ENCODE results near the gene HOXB2. TPM values are rescaled to one million over a fixed set of nuclear protein-coding genes. Genes with fewer than 3 reads are reported as not detected.
A peak's percentile ranks its signal among the peaks of the same experiment; 100 is the strongest.

The HOXB2 gene
- polyA plus RNA-seq, 3 donors: 5.0 to 33.9 (median 24.3) TPM

DNA sequence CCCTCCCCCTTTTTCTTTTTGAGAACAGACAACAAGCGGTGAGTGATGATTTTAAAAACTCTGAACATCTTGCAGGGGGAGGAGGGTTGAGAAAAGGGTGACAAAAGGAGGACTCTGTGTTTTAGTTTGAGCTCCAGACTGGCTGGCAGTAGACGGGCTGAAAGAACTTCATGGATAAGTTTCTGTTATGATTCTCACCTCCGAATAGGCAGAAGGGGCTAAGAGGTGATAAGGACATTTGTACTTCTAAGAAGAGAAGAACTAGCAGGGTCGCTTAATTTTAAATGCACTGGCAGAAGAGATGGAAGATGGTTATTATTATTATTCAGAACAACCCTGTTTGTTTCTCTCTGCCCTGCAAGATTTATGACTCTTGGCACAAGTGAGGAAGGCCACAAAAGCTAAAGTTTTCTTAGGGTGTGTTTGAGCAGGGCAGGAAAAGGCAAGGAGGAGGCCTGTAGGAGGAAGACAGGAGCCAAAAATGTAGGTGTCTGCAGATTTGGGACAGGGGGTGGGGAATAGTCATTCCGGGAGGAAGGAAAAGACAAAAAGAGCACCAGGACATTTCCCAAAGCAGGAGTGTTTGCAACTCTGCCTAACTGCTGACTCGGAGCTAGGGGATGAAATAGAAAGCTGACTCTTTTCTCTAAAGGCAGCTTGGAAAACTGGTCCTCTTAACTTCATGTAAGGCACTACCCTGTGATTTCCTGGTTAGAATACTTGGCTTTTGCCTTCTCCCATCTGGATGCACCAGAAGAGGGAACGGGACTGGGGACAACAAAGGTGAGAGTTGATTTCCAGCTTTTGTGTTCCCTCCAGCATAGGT, 11.9 kb upstream of the HOXB2 start:
- 45 to 57% (median 48%) methylated on average over 7 of the region's 7 CpGs for WGBS, 3 donors
- H3K27ac ChIP-seq (ENCODE audit: low read depth, low read length): no peak overlapping the region

DNA sequence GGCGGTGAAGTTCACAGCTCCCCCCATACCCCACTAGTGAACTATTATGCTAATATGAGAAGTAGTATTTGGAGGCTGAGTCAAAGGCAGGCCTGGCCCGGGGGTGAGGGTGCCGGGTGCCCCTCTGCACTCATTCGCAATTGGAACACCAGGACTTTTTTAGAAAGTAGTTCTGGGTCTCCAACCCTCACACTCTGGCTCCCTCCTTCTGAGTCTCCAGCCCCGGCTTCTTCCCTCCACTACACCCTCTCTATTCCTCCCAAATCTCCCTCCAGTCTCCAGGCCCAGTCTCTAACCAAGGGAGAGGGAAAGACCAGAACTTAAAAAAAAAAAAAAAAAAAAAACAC, 11.3 kb upstream of the HOXB2 start:
- no peak overlapping the region for H3K27ac ChIP-seq (ENCODE audit: low read depth, low read length)
- WGBS, 3 donors: 56 to 72% (median 61%) methylated on average over 5 of the region's 5 CpGs

GRCh38 chr17:48555258-48556228, 10.6 kb upstream of the HOXB2 start:
- no peak overlapping the region for H3K27ac ChIP-seq (ENCODE audit: low read depth, low read length)

GRCh38 chr17:48554412-48555257, 9.7 kb upstream of the HOXB2 start:
- WGBS, 3 donors: 22 to 59% (median 55%) methylated on average over 44 of the region's 44 CpGs
- peak overlapping the region; percentile 23 for H3K27ac ChIP-seq (ENCODE audit: low read depth, low read length)

More at GRCh38 chr17:48555258-48556228, 10.6 kb upstream of the HOXB2 start:
- 8 to 23% (median 16%) methylated on average over 28 to 36 of the region's 36 CpGs for WGBS, 3 donors

- WGBS, 3 donors: 36 to 60% (median 57%) methylated on average over 1 of the region's 1 CpG
- H3K27ac ChIP-seq (ENCODE audit: low read depth, low read length): no peak overlapping the region
Observed at GRCh38 chr17:48553826-48554225, 8.9 kb upstream of the HOXB2 start.

- WGBS, 3 donors: 40 to 56% (median 53%) methylated on average over 5 of the region's 5 CpGs
- no peak overlapping the region for H3K27ac ChIP-seq (ENCODE audit: low read depth, low read length)
Observed at GRCh38 chr17:48553190-48553547, 8.3 kb upstream of the HOXB2 start.

- 22 to 59% (median 27%) methylated on average over 8 to 11 of the region's 11 CpGs for WGBS, 3 donors
- peak overlapping the region; percentile 24 for H3K27ac ChIP-seq (ENCODE audit: low read depth, low read length)
Observed at GRCh38 chr17:48552466-48553189, 7.7 kb upstream of the HOXB2 start.

DNA sequence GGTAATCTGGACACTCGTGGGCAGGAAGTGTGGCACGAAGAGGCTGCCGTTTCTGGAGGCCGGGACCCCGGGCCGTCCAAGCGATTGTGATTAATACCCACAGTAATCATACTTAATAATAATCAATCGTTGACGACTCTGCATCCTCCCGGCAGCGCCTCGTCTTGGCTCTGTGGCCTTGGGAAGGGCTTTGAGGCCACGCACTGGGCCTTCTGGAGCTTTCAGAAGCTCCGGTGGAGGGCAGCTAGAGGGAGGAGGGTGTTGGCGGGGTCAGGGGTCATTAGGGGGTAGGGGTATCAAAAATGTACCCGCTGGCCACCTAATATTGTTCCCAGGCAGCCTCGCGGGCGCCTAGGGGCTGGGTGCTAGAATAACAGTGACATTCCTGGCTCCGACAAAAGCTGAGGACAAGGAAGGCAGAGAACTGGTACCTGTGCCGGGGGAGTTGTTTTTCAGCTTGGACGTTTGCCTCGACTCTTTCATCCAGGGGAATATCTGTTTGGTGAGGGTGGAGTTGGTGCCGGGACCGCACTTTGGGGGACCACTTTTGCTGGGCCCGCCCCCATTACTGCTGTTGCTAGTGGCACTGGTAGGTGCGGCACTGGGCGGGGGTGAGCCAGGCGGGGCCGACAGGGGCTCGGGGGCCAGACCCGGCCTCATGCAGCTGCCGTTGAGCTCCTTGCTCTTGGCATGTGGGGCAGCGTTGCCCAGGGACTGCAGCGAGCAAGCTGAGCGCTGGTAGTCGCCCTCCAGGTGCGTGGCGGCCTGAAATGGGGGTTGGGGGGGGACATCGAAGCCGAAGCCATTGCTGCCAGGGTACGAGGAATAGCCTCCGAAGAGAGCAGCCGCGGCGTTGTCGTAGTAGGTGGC, 6.9 kb upstream of the HOXB2 start:
- 32 to 74% (median 73%) methylated on average over 47 of the region's 47 CpGs for WGBS, 3 donors
- H3K27ac ChIP-seq (ENCODE audit: low read depth, low read length): peak overlapping the region; percentile 24

GRCh38 chr17:48551214-48551555, 6.3 kb upstream of the HOXB2 start:
- no peak overlapping the region for H3K27ac ChIP-seq (ENCODE audit: low read depth, low read length)
- 18 to 85% (median 83%) methylated on average over 19 of the region's 19 CpGs for WGBS, 3 donors

GRCh38 chr17:48550502-48551213, 5.7 kb upstream of the HOXB2 start:
- no peak overlapping the region for H3K27ac ChIP-seq (ENCODE audit: low read depth, low read length)
- WGBS, 3 donors: 25 to 75% (median 74%) methylated on average over 70 of the region's 70 CpGs

- WGBS, 3 donors: 43 to 83% (median 77%) methylated on average over 17 to 18 of the region's 18 CpGs
- H3K27ac ChIP-seq (ENCODE audit: low read depth, low read length): no peak overlapping the region
Observed at GRCh38 chr17:48549914-48550501, 5.1 kb upstream of the HOXB2 start.

DNA sequence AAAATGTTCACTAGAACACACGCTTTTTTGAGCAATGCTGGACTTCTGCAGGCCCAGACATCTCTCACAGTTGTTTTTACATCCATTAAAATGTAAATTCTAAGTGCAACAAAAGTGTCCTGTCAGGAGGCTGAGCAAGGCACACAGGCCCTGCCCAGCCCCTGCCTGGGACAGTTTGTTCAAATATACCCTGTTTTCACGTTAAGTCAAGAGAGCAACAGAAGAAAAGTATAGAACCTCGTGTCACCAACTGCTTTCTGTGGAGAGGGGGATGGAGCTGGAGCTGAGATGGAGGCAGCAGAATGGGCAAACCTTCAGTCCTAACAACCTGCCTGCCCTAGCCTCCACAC, 4.3 kb upstream of the HOXB2 start:
- no peak overlapping the region for H3K27ac ChIP-seq (ENCODE audit: low read depth, low read length)
- 52 to 73% (median 66%) methylated on average over 3 of the region's 3 CpGs for WGBS, 3 donors

DNA sequence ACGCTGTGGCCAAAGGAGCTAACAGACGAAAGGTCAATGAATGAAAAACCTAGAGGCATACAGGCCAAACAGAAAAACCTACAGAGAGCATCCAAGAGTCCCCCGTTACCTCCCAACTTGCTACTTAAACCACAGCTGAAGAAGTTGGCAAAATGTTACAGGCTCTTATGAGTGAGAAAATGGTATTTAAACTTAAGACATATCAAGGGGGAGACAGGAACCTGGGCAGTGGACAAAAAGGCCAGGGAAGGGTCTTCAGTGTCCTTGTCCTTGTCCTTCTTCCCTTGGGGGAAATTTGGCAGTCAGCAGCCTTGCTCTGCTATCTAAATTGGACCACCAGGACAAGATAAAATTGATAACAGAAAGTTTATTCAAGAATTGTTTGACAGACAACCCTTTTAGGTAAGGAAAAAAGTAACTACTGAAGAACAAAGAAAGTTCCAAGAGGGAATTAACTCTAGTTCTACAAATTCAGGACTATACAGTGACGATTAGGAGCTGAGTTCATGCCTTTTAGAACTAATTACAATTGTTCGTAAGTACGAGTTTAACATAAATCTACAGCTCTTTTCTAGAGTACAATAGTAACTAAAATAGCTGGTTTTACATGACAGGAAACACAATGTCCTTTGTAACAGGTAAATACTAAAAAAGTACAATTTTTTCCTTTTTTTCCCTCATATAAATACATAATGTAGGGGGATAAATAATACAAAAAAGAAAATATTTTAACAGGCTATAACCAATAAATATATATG, 3.8 kb upstream of the HOXB2 start:
- peak overlapping the region; percentile 30 for H3K27ac ChIP-seq (ENCODE audit: low read depth, low read length)
- WGBS, 3 donors: 48 to 51% (median 49%) methylated on average over 6 of the region's 6 CpGs

GRCh38 chr17:48547808-48548522, 3.1 kb upstream of the HOXB2 start:
- H3K27ac ChIP-seq (ENCODE audit: low read depth, low read length): peak overlapping the region; percentile 30

More at GRCh38 chr17:48547808-48548522, 3.1 kb upstream of the HOXB2 start:
- whole genome bisulfite sequencing, 3 donors: 23 to 29% (median 28%) methylated on average over 24 of the region's 24 CpGs
